WI38 (cell line): ENCODE data around the gene KCNK3.

Source experiments
- H3K4me3 ChIP-seq: 2 replicates; pipeline ENCODE4 v1.5.1; 2011; ENCODE audit warnings: low read depth, mild to moderate bottlenecking, control low read depth, low read length
- CTCF ChIP-seq: IDR thresholded peaks from 2 replicates; pipeline ENCODE4 v1.5.1; 2012; ENCODE audit warnings: low read depth, mild to moderate bottlenecking, control low read depth, low read length

KCNK3 gene

GRCh38 chr2:26712486-26713465 lies 20.3 kb downstream of the KCNK3 start:
- no peak overlapping the region for H3K4me3 ChIP-seq
- TF ChIP-seq CTCF, result no peak

GRCh38 chr2:26715528-26716270 lies 23.2 kb downstream of the KCNK3 start:
- TF ChIP-seq CTCF, result no peak
- H3K4me3 ChIP-seq, result no peak overlapping the region

- H3K4me3 ChIP-seq, result no peak overlapping the region
- TF ChIP-seq CTCF, result no peak
Observed at GRCh38 chr2:26716340-26716739, 23.8 kb downstream of the KCNK3 start.

GRCh38 chr2:26716769-26717168 lies 24.2 kb downstream of the KCNK3 start:
- no peak for TF ChIP-seq CTCF
- H3K4me3 ChIP-seq, result no peak overlapping the region

GRCh38 chr2:26717362-26717761 lies 24.8 kb downstream of the KCNK3 start:
- no peak for TF ChIP-seq CTCF

GRCh38 chr2:26718949-26719686 lies 26.6 kb downstream of the KCNK3 start:
- no peak overlapping the region for H3K4me3 ChIP-seq
- no peak for TF ChIP-seq CTCF

More at GRCh38 chr2:26717362-26717761, 24.8 kb downstream of the KCNK3 start:
- H3K4me3 ChIP-seq, result no peak overlapping the region
